K562 (cell line): ENCODE measurements around the gene MEX3C. TPM values are rescaled to one million over a fixed set of nuclear protein-coding genes. Genes with fewer than 3 reads are reported as not detected.

Source experiments
- ARID4B ChIP-seq: sonication (generic); formaldehyde crosslinking; IDR thresholded peaks from 2 replicates; pipeline ENCODE4 v1.8.0; 2022; ENCODE audit warnings: mild to moderate bottlenecking, missing genetic modification reagents
- MAZ ChIP-seq, 2 experiments: fragments of 450-650 bp in 1 of 2; sonication (generic) in 1 of 2; formaldehyde crosslinking; IDR thresholded peaks in 1 of 2; conservative IDR thresholded peaks in 1 of 2; 2 replicates each; pipeline versions ENCODE4 v1.4.0 to v1.5.0; 2020; ENCODE audit warnings: mild to moderate bottlenecking in 1 of 2, missing genetic modification reagents in 1 of 2
- PHB2 ChIP-seq: fragments of 450-650 bp; IDR thresholded peaks from 2 replicates; pipeline ENCODE4 v1.6.1; 2017; ENCODE audit warnings: low read depth
- polyA plus RNA-seq, 8 experiments: library from polyadenylated mRNA; depleted of rRNA in 4 of 8; stranded (reverse) in 5 of 8; unstranded in 3 of 8; fragments of >200 nt; fragmentation: Nextera tagmentation in 2 of 8; fragmentation: Illumina TruSeq in 1 of 8; extraction: Ambion mirVana in 2 of 8; extraction: Trizol in 1 of 8; gene quantifications; 2 replicates each; pipeline versions ENCODE4 v1.2.1 to v1.2.3, GENCODE V29; 2011 to 2014; ENCODE audit warnings: inconsistent platforms in 1 of 8, missing spikeins in 1 of 8
- total RNA-seq, 7 experiments: library from RNA; depleted of rRNA in 6 of 7; stranded (reverse); fragments of >200 nt in 6 of 7; fragmentation: Illumina TruSeq in 2 of 7; extraction: Trizol in 2 of 7; gene quantifications; 2 replicates each; pipeline versions ENCODE4 v1.2.1 to v1.2.3, GENCODE V29; 2011 to 2021; ENCODE audit warnings: low replicate concordance in 1 of 7
- TF ChIP-seq, protein P1 (sequence below): IDR thresholded peaks from 2 replicates; pipeline ENCODE4 v1.6.1; 2012; ENCODE audit warnings: low read depth, low read length, improper control_type of control experiment, borderline replicate concordance

The MEX3C gene
- total and polyA plus RNA-seq, 9 of the 15 experiments (the other 6 are each of a cell fraction or from before 2014, with no cell fraction given), result 2.4 to 14.2 (median 10.6) TPM

DNA sequence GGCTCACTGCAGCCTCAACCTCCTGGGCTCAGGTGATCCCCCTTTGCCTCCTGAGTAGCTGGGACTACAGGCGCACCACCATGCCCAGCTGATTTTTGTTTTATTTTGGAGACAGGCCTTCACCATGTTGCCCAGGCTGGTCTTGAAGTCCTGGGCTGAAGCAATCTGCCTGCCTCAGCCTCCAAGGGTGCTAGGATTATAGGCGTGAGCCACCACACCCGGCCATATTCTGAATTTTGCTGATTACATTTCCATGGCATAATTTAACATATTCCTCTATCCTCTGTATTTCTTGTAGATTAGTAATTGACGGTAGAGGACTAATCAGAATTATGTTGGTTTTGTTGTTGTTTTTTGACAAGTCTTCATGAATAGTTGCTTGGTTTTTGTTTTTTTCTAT lies 50.6 kb downstream of the MEX3C start (continued):
- no peak for TF ChIP-seq ARID4B (CRISPR knock-in tag)
- TF ChIP-seq MAZ (CRISPR knock-in tag; conservative IDR thresholded peaks at IDR 0.05 in 1 of 2, IDR thresholded peaks at IDR 0.05 in 1 of 2), result no peak
- no peak for TF ChIP-seq PHB2
- TF ChIP-seq, protein P1, sequence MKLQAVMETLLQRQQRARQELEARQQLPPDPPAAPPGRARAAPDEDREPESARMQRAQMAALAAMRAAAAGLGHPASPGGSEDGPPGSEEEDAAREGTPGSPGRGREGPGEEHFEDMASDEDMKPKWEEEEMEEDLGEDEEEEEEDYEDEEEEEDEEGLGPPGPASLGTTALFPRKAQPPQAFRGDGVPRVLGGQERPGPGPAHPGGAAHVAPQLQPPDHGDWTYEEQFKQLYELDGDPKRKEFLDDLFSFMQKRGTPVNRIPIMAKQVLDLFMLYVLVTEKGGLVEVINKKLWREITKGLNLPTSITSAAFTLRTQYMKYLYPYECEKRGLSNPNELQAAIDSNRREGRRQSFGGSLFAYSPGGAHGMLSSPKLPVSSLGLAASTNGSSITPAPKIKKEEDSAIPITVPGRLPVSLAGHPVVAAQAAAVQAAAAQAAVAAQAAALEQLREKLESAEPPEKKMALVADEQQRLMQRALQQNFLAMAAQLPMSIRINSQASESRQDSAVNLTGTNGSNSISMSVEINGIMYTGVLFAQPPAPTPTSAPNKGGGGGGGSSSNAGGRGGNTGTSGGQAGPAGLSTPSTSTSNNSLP, result no peak
